Activated gamma-delta T cell treated with anti-CD3 and anti-CD28 coated beads, Interleukin-2, amount 50 U/mL, for 16 hours (primary cell): ENCODE measurements around the gene FXN.
"Not testable (repeated sequence)": the region's sequence is repeated elsewhere in the genome, so short reads cannot be mapped to it uniquely, and the experiment has no call there.

Source experiments
- DNase-seq: peaks from one replicate; pipeline ENCODE4 v3.0.0-alpha.2; 2020; ENCODE audit warnings: low read depth

Gene FXN

DNA sequence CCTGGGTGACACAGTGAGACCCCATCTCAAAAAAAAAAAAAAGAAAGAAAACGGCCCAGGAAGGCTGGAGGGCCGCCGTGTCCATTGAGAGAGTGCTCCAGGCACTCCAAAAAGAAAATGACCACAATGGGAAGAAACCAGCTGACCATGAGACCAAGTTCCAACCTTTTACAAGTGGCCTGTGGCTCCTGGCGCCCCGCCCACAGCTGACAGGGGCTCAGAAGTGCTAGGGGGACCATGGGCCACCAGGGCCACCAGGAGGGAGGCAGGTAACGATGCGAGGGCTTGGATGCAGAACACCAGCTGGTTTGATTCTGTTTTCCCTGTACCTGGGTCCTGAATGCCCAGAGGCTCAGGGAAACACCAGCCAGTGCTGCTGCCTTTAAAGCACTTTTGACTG lies 34.6 kb downstream of the FXN start:
- no peak for DNase-seq

DNA sequence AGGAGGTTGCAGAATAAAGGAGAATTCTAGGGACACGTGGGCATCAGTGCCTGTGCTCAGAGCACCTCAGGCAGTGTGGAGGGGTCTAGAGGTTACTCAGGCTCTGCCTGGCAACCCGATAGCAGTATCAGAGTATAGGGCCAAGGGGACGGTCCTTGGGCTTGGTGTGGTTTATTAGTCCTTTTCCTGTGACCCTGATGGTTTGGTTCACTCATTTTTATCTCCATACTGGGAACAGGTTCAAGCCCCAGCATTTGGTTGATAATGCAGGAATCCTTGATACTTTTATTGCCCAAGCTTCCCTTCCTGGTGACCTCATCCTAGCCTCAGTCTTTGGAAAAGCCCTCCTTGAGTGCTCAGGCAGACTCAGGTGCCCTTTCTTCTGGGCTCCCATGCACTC lies 35.5 kb downstream of the FXN start:
- DNase-seq, result no peak

- no peak for DNase-seq
Measured at GRCh38 chr9:69073103-69073502, 37.6 kb downstream of the FXN start.

DNA sequence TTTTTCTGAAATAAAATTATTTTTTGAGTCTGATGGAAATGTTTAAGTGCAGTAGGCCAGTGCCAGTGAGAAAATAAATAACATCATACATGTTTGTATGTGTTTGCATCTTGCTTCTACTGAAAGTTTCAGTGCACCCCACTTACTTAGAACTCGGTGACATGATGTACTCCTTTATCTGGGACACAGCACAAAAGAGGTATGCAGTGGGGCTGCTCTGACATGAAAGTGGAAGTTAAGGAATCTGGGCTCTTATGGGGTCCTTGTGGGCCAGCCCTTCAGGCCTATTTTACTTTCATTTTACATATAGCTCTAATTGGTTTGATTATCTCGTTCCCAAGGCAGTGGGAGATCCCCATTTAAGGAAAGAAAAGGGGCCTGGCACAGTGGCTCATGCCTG lies 39.2 kb downstream of the FXN start:
- no peak for DNase-seq

DNA sequence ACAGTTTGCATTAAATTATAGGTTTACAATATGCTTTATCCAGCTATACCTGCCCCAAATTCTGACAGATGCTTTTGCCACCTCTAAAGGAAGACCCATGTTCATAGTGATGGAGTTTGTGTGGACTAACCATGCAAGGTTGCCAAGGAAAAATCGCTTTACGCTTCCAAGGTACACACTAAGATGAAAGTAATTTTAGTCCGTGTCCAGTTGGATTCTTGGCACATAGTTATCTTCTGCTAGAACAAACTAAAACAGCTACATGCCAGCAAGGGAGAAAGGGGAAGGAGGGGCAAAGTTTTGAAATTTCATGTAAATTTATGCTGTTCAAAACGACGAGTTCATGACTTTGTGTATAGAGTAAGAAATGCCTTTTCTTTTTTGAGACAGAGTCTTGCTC lies 41.0 kb downstream of the FXN start:
- DNase-seq, result no peak

GRCh38 chr9:69078069-69078468 lies 42.5 kb downstream of the FXN start:
- no peak for DNase-seq

GRCh38 chr9:69078581-69078980 lies 43.0 kb downstream of the FXN start:
- DNase-seq, result no peak

DNA sequence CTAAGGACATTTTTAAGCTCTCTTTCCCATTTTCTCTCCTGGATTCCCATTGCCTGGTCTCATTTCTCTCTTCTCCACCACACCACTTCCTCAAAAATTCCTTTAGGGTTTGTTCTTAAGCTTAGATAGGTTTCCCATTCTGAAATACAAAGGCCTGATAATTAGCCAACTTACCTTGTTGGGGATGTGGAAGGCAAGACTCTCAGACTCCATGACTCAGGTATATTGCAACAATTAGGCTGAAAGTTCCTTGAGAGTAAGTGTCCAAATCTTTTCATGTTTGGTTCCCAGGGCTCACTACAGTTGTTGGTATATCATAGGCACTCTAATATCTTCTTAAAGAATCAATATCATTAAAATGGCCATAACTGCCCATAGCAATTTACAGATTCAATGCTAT lies 43.6 kb downstream of the FXN start:
- DNase-seq, result no peak

DNA sequence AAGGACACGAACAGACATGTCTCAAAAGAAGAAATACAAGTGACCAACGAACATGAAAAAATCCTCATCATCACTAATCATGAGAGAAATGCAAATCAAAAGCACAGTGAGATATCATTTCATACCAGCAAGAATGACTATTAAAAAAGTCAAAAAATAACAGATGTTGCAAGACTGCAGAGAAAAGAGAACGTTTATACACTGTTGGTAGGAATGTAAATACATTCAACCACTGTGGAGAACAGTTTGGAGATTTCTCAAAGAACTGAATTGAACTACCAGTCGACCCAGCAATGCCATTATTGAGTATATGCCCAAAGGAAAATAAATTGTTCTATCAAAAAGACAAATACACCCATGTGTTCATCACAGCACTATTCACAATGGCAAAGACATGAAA lies 45.7 kb downstream of the FXN start:
- no peak for DNase-seq

GRCh38 chr9:69083321-69083720 lies 47.8 kb downstream of the FXN start:
- DNase-seq, result no peak

DNA sequence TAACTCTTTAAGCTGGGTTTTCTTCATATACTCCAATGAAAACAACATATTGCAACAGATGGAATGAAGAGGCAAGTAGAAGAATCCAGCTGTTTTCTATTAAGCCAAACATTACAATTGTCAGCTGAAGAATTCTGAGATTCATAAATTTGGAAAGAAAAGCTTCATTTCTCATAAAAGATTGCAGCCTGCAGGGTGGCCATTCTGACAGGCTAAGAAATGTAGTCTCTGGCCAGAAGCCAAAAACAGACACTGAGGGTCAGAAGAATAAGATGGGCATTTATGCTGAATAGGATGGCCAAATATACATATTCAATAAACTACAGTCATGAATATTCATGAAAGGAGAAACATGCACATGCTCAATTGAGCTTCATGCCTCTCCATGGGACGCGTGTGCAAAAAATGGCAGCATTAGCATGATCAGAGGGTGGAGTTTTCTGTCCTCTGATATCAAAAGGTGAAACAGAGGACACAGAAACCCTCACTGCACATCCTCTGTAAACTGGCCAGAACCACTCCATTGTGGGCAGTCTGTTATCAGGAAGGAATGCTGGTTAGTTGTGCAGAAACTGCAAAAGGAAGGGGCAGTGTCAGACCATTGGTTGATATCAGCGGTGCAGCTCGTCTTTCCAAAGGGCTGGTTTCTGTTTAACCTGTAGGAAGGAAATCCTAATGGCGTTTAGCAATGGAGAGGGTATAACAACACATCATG lies 50.2 kb downstream of the FXN start:
- DNase-seq, result no peak

DNA sequence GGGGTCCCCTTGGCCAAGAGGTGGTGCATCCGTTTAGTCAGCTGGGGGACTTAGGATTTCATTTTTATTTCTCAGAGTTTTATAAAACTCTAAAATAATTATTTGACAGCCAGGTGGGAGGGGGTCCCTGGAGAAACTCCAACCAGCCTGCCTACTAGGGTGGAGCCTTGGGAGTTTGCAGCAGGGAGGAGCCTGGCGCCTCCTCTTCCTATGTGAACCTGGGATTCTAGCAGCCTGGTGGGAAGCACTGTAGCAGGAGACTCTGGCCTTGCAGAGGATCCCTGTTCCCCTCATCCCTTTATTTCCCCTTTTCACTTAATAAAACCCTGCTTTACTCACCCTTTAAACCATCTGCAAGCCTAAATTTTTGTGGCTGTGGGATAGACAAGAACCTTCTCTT lies 50.8 kb downstream of the FXN start:
- DNase-seq, result no peak

DNA sequence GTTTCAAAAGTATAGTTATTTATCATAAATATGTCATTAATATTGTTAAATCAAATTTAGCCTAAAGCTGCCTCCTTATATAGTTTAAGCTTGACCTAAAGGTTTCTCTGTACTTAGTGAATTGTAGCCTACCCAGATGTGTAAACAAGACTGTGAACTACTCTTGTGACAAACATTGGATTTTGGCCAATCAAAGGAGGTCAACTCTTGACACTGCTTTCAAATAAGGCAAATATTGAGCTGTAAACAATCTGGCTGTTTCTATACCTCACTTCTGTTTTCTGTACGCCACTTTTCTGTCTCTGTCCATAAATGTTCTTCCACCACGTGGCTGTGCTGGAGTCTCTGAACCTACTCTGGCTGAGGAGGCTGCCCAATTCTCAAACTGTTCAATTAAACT lies 51.2 kb downstream of the FXN start:
- no peak for DNase-seq

DNA sequence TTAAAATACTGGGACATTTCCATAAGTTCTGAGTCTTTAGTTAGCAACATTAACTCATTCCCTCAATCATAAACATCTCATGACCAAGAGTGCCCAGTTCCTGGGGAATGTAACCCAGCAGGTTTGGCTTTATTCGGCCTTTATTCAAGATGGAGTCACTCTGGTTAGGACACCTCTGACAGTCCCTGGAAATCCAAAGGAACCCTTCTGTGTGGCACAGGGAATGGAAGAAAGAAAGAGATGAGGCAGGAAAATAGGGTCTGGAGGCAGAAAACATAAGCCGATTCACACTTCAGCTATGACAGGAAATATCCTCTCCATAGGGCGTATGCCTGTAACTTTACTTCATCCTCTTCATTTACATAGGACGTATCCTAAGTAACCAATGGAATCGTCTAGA lies 53.5 kb downstream of the FXN start:
- DNase-seq, result no peak

GRCh38 chr9:69089491-69089890 lies 53.9 kb downstream of the FXN start:
- DNase-seq, result no peak

DNA sequence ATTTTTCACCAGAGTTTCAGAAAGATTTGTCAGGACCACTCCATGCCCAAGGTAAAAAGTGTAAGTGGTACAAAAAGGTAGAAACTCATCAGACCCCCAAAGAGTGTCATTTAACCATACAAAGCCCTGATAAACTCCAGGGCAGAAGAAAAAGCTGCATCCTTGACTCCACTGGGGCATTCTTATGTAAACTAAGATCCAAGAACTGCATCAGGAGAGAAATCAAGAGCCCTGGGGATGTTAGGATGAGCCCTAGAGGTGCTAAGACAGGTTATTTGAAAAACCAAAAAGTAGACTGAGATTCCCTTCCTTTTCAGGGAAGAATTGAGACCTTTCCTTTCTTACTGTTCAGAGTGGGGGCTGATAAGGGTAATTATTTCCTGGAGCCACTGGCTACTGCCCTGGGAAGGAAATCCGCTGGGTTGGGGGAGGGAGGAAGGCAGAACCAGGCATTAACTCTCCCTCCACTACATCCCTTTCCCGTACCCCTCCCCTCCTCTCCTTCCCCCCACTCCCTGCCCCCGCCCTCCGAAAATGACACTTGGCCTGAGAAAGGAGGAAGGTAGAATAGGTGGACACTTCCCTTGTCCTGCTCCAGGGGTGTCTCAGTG lies 54.7 kb downstream of the FXN start:
- no peak for DNase-seq

GRCh38 chr9:69090946-69091345 lies 55.4 kb downstream of the FXN start:
- DNase-seq, result no peak

- DNase-seq, result no peak
Measured at GRCh38 chr9:69093471-69094103, 58.0 kb downstream of the FXN start.

DNA sequence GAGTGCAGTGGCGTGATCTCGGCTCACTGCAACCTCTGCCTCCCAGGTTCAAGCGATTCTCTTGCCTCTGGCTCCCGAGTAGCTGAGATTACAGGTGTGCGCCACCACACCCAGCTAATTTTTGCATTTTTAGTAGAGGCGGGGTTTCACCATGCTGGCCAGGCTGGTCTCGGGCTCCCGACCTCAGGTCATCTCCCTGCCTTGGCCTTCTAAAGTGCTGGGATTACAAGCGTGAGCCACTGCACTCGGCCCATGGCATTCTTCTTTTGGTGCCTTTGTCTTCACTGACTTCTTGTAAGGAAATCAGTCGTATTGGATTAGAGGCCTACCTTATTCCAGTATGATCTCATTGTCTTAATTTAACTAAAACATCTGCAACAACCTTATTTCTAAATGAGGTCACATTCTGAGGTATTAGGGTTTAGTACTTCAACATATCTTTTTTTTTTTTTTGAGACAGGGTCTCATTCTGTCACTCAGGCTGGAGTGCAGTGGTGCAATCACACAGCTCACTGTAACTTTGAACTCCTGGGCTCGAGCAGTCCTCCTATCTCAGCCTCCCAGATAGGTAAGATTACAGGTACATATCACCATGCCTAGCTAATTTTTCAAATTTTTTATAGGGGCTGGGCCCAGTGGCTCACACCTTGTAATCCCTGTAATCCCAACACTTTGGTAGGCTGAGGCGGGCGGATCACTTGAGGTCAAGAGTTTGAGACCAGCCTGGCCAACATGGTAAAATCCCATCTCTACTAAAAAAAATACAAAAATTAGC lies 59.0 kb downstream of the FXN start:
- not testable (repeated sequence) for DNase-seq

- DNase-seq, result no peak
Measured at GRCh38 chr9:69097064-69097463, 61.5 kb downstream of the FXN start.

DNA sequence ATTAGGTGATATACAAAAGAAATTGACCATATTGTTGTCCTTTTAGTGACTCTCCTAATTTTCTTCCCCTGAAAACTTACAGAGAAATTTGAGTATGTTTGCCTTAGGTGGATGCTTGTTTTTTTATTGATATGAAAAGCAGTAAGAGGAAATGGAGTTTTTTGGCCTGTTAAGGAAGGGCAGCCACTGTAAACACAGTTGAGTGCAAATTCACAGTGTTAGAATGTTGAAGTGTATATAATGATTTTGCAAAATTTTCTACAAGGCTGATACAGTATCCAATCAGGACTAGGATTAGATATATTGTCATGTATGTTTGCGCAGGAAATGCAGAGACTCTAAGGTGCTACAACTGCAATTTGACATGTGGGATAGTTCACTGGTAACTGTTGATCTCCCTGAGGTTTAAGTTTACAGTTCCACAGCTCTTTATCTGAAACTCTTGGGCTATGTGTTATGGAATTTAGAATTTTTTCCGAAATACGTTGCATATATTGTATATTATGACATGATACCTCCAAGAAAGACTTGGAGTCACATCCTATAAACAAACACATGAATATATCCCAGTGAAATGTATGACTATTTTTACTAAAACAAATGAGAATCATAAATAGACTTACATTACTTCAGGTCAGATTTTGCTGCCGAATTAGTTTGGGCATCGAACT lies 62.5 kb downstream of the FXN start:
- DNase-seq, result no peak

GRCh38 chr9:69103348-69103996 lies 67.9 kb downstream of the FXN start:
- DNase-seq, result not testable (repeated sequence)
